OCI-LY7 (cell line): Measurements from ENCODE around the gene AREL1.

Experiments used
- EZH2phosphoT487 ChIP-seq: fragments of 200-600 bp; sonication (generic); IDR thresholded peaks from 2 replicates; pipeline ENCODE4 v1.6.1; 2018; ENCODE audit warnings: low read depth, borderline replicate concordance, mild to moderate bottlenecking, mixed run types, antibody characterized with exemption, low read length, moderate library complexity, mixed read lengths
- TF ChIP-seq, protein P1 (sequence below): fragments of 200-600 bp; sonication (generic); conservative IDR thresholded peaks from 2 replicates; pipeline ENCODE4 v1.5.1; 2014; ENCODE audit warnings: mild to moderate bottlenecking, antibody characterized with exemption, low read length, moderate library complexity, mixed read lengths

DNA sequence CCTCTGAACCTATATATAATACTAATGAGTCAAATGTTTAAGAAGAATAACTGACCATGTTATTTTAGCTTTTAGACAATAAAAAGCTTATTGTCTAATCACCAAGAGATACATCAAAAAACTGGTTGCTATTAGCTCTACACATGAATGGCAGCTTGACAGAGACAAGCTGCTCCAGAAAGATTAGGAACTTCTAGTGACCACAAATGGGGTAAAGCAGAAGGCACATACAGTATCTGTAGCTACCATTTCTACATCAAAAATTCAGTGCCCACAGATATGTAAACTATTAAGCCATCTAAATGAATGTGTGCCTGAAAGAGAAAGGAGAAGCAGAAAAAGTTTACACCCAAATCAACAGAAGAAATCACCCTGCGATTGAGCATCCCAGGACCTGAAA is 2.4 kb downstream of the AREL1 start:
- TF ChIP-seq, protein P1, sequence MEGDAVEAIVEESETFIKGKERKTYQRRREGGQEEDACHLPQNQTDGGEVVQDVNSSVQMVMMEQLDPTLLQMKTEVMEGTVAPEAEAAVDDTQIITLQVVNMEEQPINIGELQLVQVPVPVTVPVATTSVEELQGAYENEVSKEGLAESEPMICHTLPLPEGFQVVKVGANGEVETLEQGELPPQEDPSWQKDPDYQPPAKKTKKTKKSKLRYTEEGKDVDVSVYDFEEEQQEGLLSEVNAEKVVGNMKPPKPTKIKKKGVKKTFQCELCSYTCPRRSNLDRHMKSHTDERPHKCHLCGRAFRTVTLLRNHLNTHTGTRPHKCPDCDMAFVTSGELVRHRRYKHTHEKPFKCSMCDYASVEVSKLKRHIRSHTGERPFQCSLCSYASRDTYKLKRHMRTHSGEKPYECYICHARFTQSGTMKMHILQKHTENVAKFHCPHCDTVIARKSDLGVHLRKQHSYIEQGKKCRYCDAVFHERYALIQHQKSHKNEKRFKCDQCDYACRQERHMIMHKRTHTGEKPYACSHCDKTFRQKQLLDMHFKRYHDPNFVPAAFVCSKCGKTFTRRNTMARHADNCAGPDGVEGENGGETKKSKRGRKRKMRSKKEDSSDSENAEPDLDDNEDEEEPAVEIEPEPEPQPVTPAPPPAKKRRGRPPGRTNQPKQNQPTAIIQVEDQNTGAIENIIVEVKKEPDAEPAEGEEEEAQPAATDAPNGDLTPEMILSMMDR: no peak
- TF ChIP-seq EZH2phosphoT487: no peak
